Rectal smooth muscle tissue (tissue), 1 donor: ENCODE measurements around the gene KDM2B.
"Not testable (repeated sequence)": the region's sequence is repeated elsewhere in the genome, so short reads cannot be mapped to it uniquely, and the experiment has no call there.

ENCODE experiments used
- H3K27ac ChIP-seq: one replicate; pipeline ENCODE4 v1.7.0; 2013; ENCODE audit warnings: low read depth, low read length, inconsistent platforms
- H3K27me3 ChIP-seq: one replicate; pipeline ENCODE4 v1.7.0; 2013; ENCODE audit warnings: low read length; ENCODE audit not compliant: control insufficient read depth, insufficient read depth
- H3K36me3 ChIP-seq: one replicate; pipeline ENCODE4 v1.7.0; 2013; ENCODE audit warnings: low read length; ENCODE audit not compliant: control insufficient read depth, insufficient read depth
- H3K4me1 ChIP-seq: one replicate; pipeline ENCODE4 v1.7.0; 2013; ENCODE audit warnings: low read length; ENCODE audit not compliant: control insufficient read depth, insufficient read depth
- H3K4me3 ChIP-seq: one replicate; pipeline ENCODE4 v1.7.0; 2013; ENCODE audit warnings: low read length
- H3K9ac ChIP-seq: one replicate; pipeline ENCODE4 v1.7.0; 2013; ENCODE audit warnings: low read length

KDM2B gene

DNA sequence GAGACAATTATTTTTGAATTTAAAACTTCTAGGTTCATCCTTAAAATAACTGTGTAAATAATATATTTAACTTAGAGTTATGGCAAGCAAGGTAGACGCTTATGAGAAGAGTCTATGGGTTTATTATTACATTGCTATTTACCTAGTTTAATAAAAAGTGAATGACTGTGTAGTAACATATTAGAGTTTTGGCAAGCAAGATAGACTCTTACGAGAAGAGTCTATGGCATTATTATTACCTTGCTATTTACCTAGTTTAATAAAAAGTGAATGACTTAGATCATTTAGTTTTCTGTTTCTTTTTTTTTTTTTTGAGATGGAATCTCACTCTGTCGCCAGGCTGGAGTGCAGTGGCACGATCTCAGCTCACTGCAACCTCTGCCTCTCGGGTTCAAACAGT, 177.1 kb downstream of the KDM2B start:
- no peak overlapping the region for H3K27ac ChIP-seq

DNA sequence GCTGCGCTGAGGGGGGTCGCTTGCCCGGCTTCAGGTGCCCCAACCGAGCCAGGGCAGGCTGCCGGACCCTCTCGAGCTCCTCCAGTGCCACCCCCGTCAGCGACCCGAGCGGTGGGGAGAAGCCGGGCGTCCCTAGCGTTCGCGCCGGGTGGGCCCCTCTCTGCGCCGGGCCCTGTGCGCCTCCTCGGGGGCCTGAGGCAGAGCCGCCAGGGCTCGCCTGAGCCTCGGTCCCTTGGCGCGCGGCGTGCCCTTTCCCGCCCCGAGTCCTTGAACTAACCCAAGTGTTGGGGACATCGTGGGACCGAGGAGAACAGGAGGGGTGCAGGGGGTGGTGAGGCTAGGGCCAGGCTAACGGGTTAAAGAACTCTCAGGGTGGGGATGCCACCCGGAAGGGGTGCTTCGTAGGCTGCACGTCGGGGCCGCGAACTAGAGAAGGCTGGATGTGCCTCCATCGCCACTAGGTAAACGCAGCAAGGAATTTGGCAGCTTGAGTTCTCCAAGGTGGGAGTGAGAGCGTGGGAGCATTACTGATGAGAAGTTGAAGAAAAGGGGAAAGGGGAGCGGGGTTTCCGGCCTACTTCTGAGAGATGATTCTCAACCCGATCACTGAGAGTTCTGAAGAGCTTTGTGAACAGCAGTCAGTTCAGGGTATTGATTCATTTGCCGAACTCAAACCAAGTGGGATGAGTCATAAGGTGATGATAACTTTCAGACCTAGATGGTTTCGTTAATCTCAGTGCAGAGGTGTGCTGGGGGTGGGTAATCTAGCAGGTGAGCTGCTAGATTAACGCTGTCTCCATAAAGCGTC, 180.3 kb downstream of the KDM2B start:
- Histone ChIP-seq H3K4me3 (peak overlapping the region; percentile 99), H3K27ac (peak overlapping the region; percentile 88), H3K27me3 (no peaks in the 10 kb centered on the region)

More for the DNA sequence above, 177.1 kb downstream of the KDM2B start:
- H3K4me1 ChIP-seq = peaks cover 6% of the 10 kb centered on the region
- H3K27me3 ChIP-seq = no peaks in the 10 kb centered on the region
- peaks cover 5% of the 10 kb centered on the region for H3K36me3 ChIP-seq
- H3K4me3 ChIP-seq = no peak overlapping the region
- H3K9ac ChIP-seq = no peak overlapping the region

DNA sequence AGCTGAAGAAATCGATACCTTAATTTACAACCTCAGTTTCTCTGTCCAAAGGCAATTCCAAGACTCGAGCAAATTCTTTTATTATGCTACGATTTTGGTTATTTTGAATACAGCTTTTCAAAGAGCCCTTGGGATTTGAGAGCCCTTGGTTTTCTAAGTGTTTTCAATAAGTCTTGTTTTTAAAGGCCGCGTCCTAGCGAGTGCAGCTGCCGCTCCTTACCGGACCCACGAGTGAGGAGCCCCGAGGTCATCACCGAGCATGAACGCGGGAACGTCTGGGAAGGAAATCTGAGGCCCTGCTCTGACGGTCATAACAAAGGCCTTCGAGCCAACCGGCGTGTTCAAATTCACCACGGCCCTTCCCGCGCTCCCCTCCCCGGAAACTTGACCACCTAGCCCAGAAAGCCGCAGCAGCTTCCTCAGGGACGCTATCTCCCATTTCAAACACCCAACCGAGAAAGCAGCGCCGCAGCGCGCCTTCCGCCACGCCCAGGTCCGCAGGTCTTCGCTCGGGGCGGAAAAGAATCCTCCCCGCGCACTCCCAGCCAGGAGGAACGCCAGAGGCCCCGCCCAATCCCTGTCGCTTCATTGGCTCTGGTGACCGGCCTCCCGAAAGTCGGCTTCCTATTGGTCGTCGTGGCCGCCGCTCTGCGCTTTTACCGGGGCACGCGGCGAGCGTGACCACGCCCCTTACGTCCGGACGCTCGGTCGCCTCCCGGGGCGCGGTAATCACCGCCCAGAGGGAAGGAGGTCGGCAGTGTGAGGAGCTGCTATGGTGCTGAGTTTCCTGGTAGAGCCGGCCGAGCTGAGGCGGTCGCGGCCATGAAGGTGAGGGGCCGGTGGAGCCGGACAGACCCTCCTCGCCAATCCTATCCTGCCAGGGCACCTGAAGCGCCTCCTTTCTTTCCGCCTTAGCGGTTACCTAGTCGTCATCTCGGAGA, 181.2 kb downstream of the KDM2B start, which contains the start of gene RNF34:
RNF34 (plus strand) TSS at position 728 of the 941 bp plus-strand sequence; CDS start at position 823, 95 bp downstream.
- Histone ChIP-seq H3K4me1 (peaks cover 3% of the 10 kb centered on the region), H3K36me3 (peaks cover under 1% of the 10 kb centered on the region), H3K9ac (peak within 1 kb of the TSS; percentile 94), H3K27me3 (no peaks in the 10 kb centered on the region), H3K4me3 (peak within 1 kb of the TSS; percentile 99), H3K27ac (peak within 1 kb of the TSS; percentile 88)

More for the DNA sequence above, 180.3 kb downstream of the KDM2B start:
- H3K9ac ChIP-seq = peak overlapping the region; percentile 94
- H3K4me1 ChIP-seq = peaks cover 7% of the 10 kb centered on the region
- peaks cover 5% of the 10 kb centered on the region for H3K36me3 ChIP-seq

DNA sequence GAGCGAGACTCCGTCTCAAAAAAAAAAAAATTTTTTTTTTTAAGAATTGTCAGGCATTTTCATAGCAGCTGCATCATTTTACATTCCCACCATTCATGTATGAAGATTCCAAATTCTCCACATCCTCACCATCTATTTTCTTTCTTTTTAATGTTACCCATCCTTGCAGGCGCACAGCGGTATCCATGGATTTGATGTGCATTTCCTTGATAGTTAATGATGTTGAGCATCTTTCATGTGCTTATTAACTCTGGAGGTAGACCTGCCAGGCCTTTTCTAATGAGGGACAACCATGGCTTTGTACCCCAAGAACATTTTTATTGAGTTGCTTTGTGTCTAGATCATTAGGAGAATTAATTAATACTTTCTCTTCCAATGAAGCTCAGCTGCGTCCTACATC, 182.5 kb downstream of the KDM2B start:
- no peaks in the 10 kb centered on the region for H3K27me3 ChIP-seq
- no peaks in the 10 kb centered on the region for H3K36me3 ChIP-seq
- H3K9ac ChIP-seq = no peak overlapping the region
- H3K4me1 ChIP-seq = peaks cover 3% of the 10 kb centered on the region
- no peak overlapping the region for H3K27ac ChIP-seq
- no peak overlapping the region for H3K4me3 ChIP-seq

DNA sequence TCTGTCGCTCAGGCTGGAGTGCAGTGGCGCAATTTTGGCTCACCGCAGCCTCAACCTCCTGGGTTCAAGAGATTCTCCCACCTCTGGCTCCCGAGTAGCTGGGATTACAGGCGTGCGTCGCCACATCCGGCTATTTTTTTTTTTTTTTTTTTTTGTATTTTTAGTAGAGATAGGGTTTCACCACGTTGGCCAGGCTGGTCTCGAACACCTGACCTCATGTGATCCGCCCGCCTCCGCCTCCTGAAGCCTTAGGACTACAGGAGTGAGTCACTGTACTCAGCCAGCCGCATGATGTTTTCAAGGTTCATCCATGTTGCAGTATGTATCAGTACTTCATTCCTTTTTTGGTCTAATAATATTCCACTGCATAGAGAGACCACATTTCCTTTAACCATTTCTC, 183.3 kb downstream of the KDM2B start:
- Histone ChIP-seq H3K4me3 (no peak overlapping the region), H3K36me3 (no peaks in the 10 kb centered on the region), H3K27ac (no peak overlapping the region), H3K4me1 (peaks cover 3% of the 10 kb centered on the region), H3K9ac (no peak overlapping the region), H3K27me3 (no peaks in the 10 kb centered on the region)

DNA sequence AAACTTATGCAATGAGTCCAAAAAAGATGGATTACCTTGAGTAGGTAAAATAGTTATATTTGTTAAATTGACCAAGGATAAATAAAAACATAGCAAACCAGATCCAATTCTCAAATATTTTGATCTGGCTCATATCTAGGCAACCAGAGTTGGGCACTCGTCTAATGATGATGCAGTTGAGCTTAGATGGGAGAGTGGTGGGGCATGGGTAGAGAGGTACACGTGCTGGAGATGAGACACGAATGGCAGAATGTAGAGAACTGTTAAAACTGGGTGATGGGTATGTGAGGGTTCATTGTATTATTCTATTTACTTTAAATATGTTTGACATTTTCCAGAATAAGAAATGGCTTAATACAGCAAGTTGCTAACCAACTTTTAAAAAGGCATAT, 188.5 kb downstream of the KDM2B start:
- Histone ChIP-seq H3K9ac (no peak overlapping the region), H3K4me3 (no peak overlapping the region)

DNA sequence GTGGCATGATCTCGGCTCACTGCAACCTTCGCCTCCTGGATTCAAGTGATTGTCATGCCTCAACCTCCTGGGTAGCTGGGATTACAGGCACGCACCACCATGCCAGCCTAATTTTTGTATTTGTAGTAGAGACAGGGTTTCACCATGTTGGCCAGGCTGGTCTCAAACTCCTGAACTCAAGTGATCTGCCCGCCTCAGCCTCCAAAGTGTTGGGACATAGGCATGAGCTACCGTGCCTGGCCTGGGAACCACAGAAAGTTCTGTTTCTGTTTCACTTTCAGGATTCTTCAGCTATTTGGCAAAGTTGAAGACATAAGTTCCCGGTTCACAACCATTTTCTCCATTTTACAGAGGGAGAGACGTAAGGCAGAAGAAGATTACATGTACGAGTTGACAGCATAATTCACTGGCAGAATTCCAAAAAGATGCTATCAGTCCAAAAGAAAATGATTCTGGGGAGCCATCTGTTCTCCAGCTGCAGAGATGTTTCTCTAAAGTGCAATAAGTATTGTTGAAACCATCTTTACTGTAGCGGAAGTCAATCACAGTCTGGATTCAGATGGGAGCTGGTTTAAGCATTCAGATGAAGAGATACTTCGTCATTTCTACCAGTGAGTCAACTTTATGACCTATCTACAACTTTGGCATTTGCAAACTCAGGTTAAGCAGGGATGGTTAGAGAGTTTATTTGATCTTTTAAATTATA, 189.1 kb downstream of the KDM2B start:
- H3K27ac ChIP-seq = no peak overlapping the region
- peak overlapping the region; percentile 7 for H3K4me3 ChIP-seq
- H3K9ac ChIP-seq = no peak overlapping the region

More for the DNA sequence above, 188.5 kb downstream of the KDM2B start:
- H3K27me3 ChIP-seq = no peaks in the 10 kb centered on the region
- no peak overlapping the region for H3K27ac ChIP-seq
- no peaks in the 10 kb centered on the region for H3K4me1 ChIP-seq
- H3K36me3 ChIP-seq = no peaks in the 10 kb centered on the region

DNA sequence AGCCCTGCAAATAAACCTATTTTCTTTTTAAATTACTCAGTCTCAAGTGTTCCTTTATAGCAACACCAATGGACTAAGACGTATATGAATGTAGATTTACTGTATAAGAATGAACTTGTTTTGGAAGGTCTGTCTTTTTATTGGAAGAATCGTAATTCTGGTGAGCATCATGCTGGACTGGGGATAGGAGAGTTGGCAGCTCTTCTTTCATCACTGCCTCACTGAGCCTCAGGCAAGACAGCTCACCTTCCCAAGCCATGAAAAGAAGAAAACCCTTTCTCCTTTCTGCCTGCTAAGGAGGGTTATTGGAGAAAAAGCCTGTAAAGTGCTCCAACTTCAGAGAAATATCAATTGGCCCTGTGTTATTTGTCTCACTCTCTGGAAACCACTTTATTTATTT, 190.0 kb downstream of the KDM2B start:
- no peaks in the 10 kb centered on the region for H3K36me3 ChIP-seq
- no peaks in the 10 kb centered on the region for H3K4me1 ChIP-seq
- H3K27ac ChIP-seq = no peak overlapping the region
- H3K27me3 ChIP-seq = no peaks in the 10 kb centered on the region
- H3K4me3 ChIP-seq = no peak overlapping the region
- no peak overlapping the region for H3K9ac ChIP-seq

More for the DNA sequence above, 189.1 kb downstream of the KDM2B start:
- Histone ChIP-seq H3K27me3 (no peaks in the 10 kb centered on the region), H3K36me3 (no peaks in the 10 kb centered on the region), H3K4me1 (no peaks in the 10 kb centered on the region)

DNA sequence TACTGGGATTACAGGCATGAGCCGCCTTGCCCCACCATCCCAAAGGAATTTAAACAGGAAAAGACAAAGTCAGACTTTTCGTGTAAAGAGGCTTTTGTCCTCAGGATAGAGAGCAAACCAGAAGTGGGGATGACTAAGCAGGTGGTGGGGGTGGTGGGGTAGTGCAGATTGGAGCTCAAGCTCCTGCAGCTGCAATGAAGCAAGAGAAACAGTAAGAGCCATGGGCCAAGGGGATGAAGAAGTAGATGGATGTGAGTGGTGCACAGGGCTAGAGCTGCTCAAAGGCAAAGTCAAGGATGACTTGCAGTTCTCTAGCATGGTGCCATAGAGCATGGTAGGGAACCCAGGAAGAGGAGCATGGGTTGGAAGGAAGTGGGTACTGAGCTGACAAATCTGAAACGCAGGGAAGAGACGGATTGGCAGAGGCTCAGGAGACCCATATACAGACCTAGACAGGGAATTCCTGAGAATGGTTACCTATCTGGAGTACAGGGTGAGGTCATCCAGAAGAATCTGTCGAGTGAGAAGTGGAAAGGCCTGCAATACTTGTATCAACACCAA, 192.3 kb downstream of the KDM2B start:
- Histone ChIP-seq H3K9ac (no peak overlapping the region), H3K4me1 (no peaks in the 10 kb centered on the region), H3K36me3 (no peaks in the 10 kb centered on the region)

DNA sequence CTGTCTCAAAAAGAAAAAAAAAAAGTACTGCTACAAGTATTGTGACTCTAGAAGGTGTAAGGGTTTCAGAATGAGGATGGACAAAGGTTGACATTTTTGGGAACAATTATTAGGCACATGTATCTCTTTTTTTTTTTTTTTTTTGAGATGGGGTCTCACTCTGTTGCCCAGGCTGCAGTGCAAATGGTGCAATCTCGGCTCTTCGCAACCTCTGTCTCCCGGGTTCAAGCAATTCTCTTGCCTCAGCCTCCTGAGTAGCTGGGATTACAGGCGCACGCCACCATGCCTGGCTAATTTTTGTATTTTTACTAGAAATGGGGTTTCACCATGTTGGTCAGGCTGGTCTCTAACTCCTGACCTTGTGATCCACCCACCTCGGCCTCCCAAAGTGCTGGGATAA, 195.9 kb downstream of the KDM2B start:
- H3K4me1 ChIP-seq, H3K9ac ChIP-seq, H3K36me3 ChIP-seq, H3K27me3 ChIP-seq, H3K27ac ChIP-seq, H3K4me3 ChIP-seq: not testable (repeated sequence)

More for the DNA sequence above, 192.3 kb downstream of the KDM2B start:
- no peak overlapping the region for H3K27ac ChIP-seq
- no peaks in the 10 kb centered on the region for H3K27me3 ChIP-seq
- H3K4me3 ChIP-seq = no peak overlapping the region

DNA sequence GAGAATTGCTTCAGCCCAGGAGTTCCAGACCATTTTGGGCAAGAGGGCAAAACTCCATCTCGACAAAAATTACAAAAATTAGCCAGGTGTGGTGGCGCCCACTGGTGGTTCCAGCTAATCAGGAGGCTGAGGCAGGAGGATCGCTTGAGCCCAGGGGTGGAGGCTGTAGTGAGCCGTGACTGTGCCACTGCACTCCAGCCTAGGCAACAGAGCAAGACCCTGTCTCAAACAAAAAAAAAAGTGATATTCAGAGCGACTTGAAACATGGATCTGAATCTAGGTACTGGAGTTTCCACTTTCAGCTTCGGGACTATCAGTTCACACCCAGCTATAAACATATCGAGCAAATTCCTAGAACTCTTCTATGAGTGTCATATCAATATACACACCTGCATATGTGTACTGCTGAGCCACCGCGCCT, 197.2 kb downstream of the KDM2B start:
- H3K4me1 ChIP-seq = no peaks in the 10 kb centered on the region
- H3K36me3 ChIP-seq = no peaks in the 10 kb centered on the region
- H3K9ac ChIP-seq = no peak overlapping the region
- H3K4me3 ChIP-seq = no peak overlapping the region
- H3K27ac ChIP-seq = no peak overlapping the region
- H3K27me3 ChIP-seq = no peaks in the 10 kb centered on the region
